DND-41 (cell line): Measurements from ENCODE around the gene OSBPL3.
"Not testable (repeated sequence)": the region's sequence is repeated elsewhere in the genome, so short reads cannot be mapped to it uniquely, and the experiment has no call there.

Experiments
- ATAC-seq: fragments of 200-7000 bp; cut with Tn5 transposase; 3 replicates; pipeline ENCODE4 v1.9.1; 2021; ENCODE audit warnings: low read depth; ENCODE audit not compliant: insufficient read depth
- DNase-seq: peaks from one replicate; pipeline ENCODE4 v3.0.0-alpha.2; 2020
- H2AFZ ChIP-seq: 2 replicates; pipeline ENCODE4 v1.6.0; 2012; ENCODE audit warnings: low read depth, low read length
- H3K27ac ChIP-seq: 2 replicates; pipeline ENCODE4 v1.5.1; 2012; ENCODE audit warnings: low read length, inconsistent platforms
- H3K27me3 ChIP-seq: fragments of 200-600 bp; sonication (generic); 2 replicates; pipeline ENCODE4 v1.6.0; 2012; ENCODE audit warnings: low read length, mild to moderate bottlenecking, inconsistent platforms; ENCODE audit not compliant: insufficient read depth, poor library complexity
- H3K36me3 ChIP-seq: 2 replicates; pipeline ENCODE4 v1.5.1; 2012; ENCODE audit warnings: low read length, inconsistent platforms; ENCODE audit not compliant: insufficient read depth
- H3K4me1 ChIP-seq: 2 replicates; pipeline ENCODE4 v1.5.1; 2012; ENCODE audit warnings: mild to moderate bottlenecking, low read length; ENCODE audit not compliant: insufficient read depth
- H3K4me2 ChIP-seq: 2 replicates; pipeline ENCODE4 v1.6.0; 2012; ENCODE audit warnings: mild to moderate bottlenecking, moderate library complexity, low read length, inconsistent platforms; ENCODE audit not compliant: insufficient read depth
- H3K4me3 ChIP-seq, 2 experiments: fragments of 200-600 bp in 1 of 2; shearing (Covaris generic) in 1 of 2; 2 replicates each; pipeline ENCODE4 v1.5.1; 2012 to 2016; ENCODE audit warnings: inconsistent platforms in 2 of 2, low read length in 2 of 2, mild to moderate bottlenecking in 2 of 2, low read depth in 1 of 2, moderate library complexity in 1 of 2
- H3K79me2 ChIP-seq: 2 replicates; pipeline ENCODE4 v1.6.0; 2012; ENCODE audit warnings: low read length, inconsistent platforms; ENCODE audit not compliant: insufficient read depth
- H3K9ac ChIP-seq: 2 replicates; pipeline ENCODE4 v1.6.0; 2012; ENCODE audit warnings: low read depth, mild to moderate bottlenecking, inconsistent platforms, low read length, moderate library complexity
- H3K9me3 ChIP-seq: 2 replicates; pipeline ENCODE4 v1.5.1; 2012; ENCODE audit warnings: low read length, moderate library complexity, mild to moderate bottlenecking, inconsistent platforms; ENCODE audit not compliant: insufficient read depth, severe bottlenecking
- H4K20me1 ChIP-seq: 2 replicates; pipeline ENCODE4 v1.6.0; 2012; ENCODE audit warnings: low read length; ENCODE audit not compliant: insufficient read depth
- CTCF ChIP-seq: IDR thresholded peaks from 2 replicates; pipeline ENCODE4 v1.5.1; 2012; ENCODE audit warnings: borderline replicate concordance, low read length, moderate library complexity, mild to moderate bottlenecking; ENCODE audit not compliant: poor library complexity, severe bottlenecking; ENCODE audit errors: extremely low read depth
- EZH2 ChIP-seq: IDR thresholded peaks from 3 replicates; pipeline ENCODE4 v1.6.1; 2012; ENCODE audit warnings: borderline replicate concordance, low read depth, mild to moderate bottlenecking, moderate library complexity, low read length, inconsistent platforms; ENCODE audit not compliant: severe bottlenecking

The OSBPL3 gene

GRCh38 chr7:25026156-25026555, 46.2 kb upstream of the OSBPL3 start:
- Histone ChIP-seq H3K4me3 (no peak overlapping the region), H3K4me2 (no peak overlapping the region), H4K20me1 (no peaks in the 10 kb centered on the region), H3K36me3 (no peaks in the 10 kb centered on the region), H3K27me3 (no peaks in the 10 kb centered on the region), H3K9ac (no peak overlapping the region), H3K79me2 (no peaks in the 10 kb centered on the region), H3K4me1 (peaks cover 28% of the 10 kb centered on the region), H3K27ac (no peak overlapping the region), H2AFZ (no peak overlapping the region), H3K9me3 (no peaks in the 10 kb centered on the region)
- no peak for DNase-seq
- TF ChIP-seq EZH2 (no peak), CTCF (no peak)
- ATAC-seq, result no peak

DNA sequence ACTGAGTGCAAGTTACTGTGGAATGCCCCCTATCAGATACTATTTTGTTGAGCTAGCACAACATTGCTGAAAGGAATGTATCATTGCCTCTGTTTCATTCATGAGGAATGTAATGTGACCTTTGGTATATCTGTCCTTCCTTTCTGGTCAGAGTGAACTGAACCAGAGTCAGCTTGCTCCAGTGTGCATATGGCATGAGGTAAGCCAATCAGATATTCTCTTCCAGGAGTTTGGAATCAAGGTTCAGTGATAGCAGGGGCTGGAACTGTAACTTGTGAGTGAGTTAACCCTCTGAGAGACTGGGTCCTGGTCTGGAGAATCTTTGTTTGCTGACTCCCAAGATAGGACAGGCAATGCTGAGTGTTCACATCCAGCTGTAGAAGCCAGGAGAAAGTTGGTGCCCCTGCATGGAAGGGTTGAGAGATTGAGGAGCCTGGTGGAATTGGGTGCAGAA, 45.3 kb upstream of the OSBPL3 start:
- no peak overlapping the region for H3K9ac ChIP-seq
- no peak overlapping the region for H3K27ac ChIP-seq
- no peak for DNase-seq
- H3K36me3 ChIP-seq, result no peaks in the 10 kb centered on the region
- H3K9me3 ChIP-seq, result no peaks in the 10 kb centered on the region
- no peak overlapping the region for H3K4me2 ChIP-seq
- H2AFZ ChIP-seq, result no peak overlapping the region
- no peak for TF ChIP-seq EZH2
- no peak for TF ChIP-seq CTCF
- H3K79me2 ChIP-seq, result no peaks in the 10 kb centered on the region
- H3K4me1 ChIP-seq, result peaks cover 28% of the 10 kb centered on the region
- no peak for ATAC-seq
- no peaks in the 10 kb centered on the region for H4K20me1 ChIP-seq
- no peak overlapping the region for H3K4me3 ChIP-seq
- no peaks in the 10 kb centered on the region for H3K27me3 ChIP-seq

DNA sequence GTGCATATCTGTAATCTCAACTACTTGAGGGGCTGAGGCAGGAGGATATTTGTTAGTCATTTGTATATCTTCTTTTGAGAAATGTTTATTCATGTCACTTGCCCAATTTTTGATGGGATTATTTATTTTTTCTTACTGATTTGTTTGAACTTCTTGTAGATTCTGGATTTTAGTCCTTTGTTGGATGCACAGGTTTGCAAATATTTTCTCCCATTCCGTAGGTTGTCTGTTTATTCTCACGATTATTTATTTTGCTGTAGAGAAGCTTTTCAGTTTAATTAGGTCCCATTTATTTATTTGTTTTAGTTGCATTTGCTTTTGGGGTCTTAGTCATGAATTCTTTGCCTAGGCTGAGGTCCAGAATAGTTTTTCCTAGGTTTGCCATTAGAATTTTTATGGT, 44.1 kb upstream of the OSBPL3 start:
- no peak overlapping the region for H3K9ac ChIP-seq
- no peaks in the 10 kb centered on the region for H3K79me2 ChIP-seq
- no peak overlapping the region for H3K4me3 ChIP-seq
- H3K4me1 ChIP-seq, result peaks cover 20% of the 10 kb centered on the region
- no peak overlapping the region for H3K4me2 ChIP-seq
- H2AFZ ChIP-seq, result no peak overlapping the region
- H3K27me3 ChIP-seq, result no peaks in the 10 kb centered on the region
- no peaks in the 10 kb centered on the region for H4K20me1 ChIP-seq
- no peaks in the 10 kb centered on the region for H3K9me3 ChIP-seq
- DNase-seq (no peak), ATAC-seq (no peak)
- no peaks in the 10 kb centered on the region for H3K36me3 ChIP-seq
- TF ChIP-seq CTCF, result no peak
- no peak for TF ChIP-seq EZH2
- H3K27ac ChIP-seq, result no peak overlapping the region

GRCh38 chr7:25017671-25018070, 37.7 kb upstream of the OSBPL3 start:
- H3K27ac ChIP-seq, H3K36me3 ChIP-seq, H3K9ac ChIP-seq, H3K4me2 ChIP-seq, ATAC-seq, H3K4me3 ChIP-seq, DNase-seq, H3K79me2 ChIP-seq, H3K9me3 ChIP-seq, H4K20me1 ChIP-seq, H2AFZ ChIP-seq, H3K27me3 ChIP-seq, H3K4me1 ChIP-seq: not testable (repeated sequence)
